NCI-H345 treated with DMSO at 0.1 percent for 48 hours (cell line): ENCODE results near the gene ADAMTS7.
A peak's percentile ranks its signal among the peaks of the same experiment; 100 is the strongest.
"Not testable (repeated sequence)": the region's sequence is repeated elsewhere in the genome, so short reads cannot be mapped to it uniquely, and the experiment has no call there.

Source experiments
- DNase-seq: peaks from one replicate; lab custom pipeline; 2025; ENCODE audit not compliant: unreplicated experiment; lab: John Stamatoyannopoulos, UW

The ADAMTS7 gene

DNA sequence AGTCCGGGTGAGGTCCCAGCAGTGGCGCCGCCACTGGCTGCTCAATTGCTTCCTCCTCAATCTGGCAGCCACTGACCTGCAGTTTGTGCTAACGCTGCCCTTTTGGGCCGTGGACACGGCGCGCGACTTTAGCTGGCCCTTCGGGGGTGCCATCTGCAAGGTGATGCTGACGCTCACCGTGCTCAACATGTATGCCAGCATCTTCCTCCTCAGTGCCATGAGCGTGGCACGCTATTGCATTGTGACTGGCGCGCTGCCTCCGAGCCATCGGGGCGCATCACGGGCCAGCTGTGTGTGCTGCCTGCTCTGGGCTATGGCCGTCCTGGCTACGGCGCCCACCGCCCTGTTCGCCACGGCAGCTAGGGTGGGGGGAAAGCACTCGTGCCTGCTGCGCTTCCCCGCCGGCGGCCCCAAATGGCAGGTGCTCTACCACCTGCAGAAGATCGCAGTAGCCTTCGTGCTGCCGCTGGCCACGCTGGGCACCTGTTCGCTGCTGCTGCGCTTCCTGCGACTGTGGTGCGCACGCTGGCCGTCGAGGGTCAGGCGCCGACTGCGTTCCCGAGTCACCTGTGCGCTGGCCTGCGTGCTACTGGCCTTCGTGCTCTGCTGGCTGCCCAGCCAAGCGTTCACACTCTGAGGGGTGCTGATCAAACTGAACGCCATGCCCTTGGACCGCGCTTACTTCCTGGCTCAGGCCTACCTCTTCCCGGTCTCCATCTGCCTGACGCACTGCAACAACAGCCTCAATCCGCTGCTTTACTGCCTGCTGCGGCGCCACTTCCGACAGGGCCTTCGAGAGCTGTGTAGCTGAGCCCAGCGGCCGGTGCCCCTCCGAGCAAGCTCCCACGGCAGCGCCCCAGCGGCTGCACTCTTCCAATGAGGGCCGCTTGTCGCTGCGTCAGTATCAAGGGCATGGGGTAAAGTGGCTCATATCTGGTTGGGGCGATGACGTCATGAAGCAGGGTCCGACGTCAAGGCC lies 20.3 kb upstream of the ADAMTS7 start:
- no peak for DNase-seq

- DNase-seq, result no peak
Observed at GRCh38 chr15:78830514-78831228, 19.4 kb upstream of the ADAMTS7 start.

- no peak for DNase-seq
Observed at GRCh38 chr15:78828920-78829319, 17.7 kb upstream of the ADAMTS7 start.

DNA sequence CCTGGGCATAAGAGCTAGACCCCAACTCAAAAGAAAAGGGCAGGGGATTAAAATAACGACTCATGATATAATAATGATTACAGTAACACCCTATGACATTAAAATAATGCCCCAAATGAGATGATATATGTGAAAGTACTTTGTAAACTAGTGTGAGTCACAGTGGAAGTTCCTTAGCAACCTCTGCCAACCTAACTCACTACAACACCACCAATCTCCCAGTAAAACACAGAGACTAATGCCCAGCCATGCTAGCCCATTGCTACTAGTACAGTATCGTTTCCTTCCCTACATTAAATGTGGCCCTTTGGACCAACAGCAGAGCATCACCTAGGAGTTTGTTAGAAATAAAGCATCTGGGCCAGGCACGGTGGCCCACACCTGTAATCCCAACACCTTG lies 11.2 kb upstream of the ADAMTS7 start:
- DNase-seq, result no peak

GRCh38 chr15:78811825-78812183 lies 540 bp upstream of the ADAMTS7 start:
- DNase-seq, result no peak

- DNase-seq, result no peak
Observed at GRCh38 chr15:78810362-78811123, 721 bp downstream of the ADAMTS7 start.

- no peak for DNase-seq
Observed at GRCh38 chr15:78810003-78810361, 1.3 kb downstream of the ADAMTS7 start.

DNA sequence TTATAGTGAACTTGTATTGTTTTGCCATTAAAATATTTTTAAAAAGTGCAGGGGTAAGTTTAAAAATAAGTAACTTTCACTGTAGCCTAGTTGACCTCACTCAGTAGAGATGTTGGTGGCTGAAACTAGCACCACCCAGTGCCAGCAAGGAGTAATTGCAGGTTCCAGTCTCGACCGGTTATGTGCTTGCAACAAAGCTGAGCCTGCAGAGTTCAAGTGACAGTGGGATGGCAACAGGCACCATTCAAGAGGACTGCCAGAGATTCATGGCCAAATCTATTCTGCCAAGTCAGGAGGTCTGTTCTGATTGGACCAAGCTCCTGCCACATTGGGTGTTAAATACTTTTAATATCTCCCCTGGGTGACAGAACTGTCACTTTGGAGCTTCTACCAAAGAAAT lies 2.7 kb downstream of the ADAMTS7 start:
- DNase-seq, result no peak

- no peak for DNase-seq
Observed at GRCh38 chr15:78807359-78807758, 3.9 kb downstream of the ADAMTS7 start.

DNA sequence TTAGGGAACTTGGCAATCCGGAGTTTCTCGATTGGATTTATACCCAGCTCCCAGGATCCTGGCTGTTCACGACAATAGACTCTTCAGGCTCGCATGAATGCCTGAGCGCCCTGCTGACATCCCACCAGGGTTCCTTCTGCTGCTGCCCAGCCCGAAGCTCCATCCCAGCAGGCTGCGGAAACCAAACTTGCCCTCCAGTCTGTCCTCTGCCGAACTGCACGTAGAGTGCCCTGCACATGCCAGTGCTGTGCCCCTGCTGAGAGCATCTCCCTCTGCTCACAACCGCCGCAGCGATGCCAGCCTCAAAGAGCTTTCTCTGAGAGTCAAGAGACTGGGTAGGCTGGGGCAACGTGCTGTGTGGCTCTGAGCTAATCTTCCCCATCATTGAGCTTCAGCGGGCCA lies 6.9 kb downstream of the ADAMTS7 start:
- peak; percentile 44 for DNase-seq

GRCh38 chr15:78800806-78801205 lies 10.5 kb downstream of the ADAMTS7 start:
- DNase-seq, result no peak

DNA sequence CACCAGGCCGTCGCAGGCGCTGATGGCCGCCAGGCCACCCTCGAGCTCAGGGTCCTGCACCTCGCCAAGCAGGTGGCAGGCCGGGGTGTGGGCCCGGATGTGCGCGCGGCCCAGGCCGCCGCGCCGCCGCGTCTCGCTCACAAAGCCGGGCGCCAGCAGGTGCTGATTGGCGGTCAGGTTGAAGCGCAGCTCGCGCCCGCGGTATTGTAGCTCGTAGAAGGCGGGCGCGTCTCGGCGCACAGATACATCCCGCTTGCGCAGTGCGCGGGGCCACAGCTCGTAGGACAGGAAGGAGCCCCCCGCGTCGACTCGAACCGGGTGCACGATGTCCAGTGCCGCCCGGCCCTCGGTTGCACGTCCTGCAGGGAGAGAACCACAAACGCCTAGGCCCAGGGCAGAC lies 11.1 kb downstream of the ADAMTS7 start:
- no peak for DNase-seq

DNA sequence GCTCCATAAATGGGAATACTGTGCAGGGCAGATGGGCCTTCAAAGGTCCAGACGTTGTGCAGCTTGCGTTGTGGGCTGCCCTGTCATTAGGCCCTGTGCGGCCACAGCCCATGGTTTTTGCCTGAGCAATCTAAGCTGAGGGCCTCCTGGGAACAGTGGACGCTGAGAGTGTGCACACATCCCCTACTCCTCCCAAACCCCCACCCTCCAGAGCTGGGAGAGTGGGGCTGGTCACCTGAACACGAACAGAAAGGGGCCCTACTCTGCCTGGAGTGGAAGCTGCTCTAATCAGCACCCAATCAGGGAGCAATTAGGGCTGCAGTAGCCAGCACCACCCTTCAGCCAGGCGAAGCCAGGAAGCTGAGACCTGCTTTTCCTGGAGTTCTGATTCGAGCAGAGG lies 12.2 kb downstream of the ADAMTS7 start:
- not testable (repeated sequence) for DNase-seq

DNA sequence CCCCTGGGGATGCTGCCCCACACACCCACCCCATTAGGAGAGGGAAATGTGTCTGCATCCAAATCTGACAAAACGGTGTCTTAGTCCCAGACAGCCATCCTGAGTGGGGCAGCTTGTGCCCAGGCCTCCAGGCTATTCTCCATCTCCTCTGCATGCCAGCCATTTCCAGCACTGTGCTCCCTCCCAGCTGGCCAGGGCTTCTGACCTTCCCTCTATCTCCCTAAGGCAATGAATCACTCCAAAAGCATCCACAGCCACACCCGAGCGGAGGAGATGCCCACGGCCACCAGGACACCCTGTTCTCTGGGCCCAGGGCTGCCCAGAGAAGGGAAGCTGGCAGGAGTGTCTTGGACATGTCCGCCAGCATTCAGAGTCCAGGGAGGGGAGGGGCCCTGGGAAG lies 12.9 kb downstream of the ADAMTS7 start:
- not testable (repeated sequence) for DNase-seq

- no peak for DNase-seq
Observed at GRCh38 chr15:78797951-78798350, 13.3 kb downstream of the ADAMTS7 start.

- DNase-seq, result no peak
Observed at GRCh38 chr15:78796510-78796909, 14.8 kb downstream of the ADAMTS7 start.

GRCh38 chr15:78795043-78795442 lies 16.2 kb downstream of the ADAMTS7 start:
- DNase-seq, result no peak

GRCh38 chr15:78794446-78794845 lies 16.8 kb downstream of the ADAMTS7 start:
- not testable (repeated sequence) for DNase-seq

DNA sequence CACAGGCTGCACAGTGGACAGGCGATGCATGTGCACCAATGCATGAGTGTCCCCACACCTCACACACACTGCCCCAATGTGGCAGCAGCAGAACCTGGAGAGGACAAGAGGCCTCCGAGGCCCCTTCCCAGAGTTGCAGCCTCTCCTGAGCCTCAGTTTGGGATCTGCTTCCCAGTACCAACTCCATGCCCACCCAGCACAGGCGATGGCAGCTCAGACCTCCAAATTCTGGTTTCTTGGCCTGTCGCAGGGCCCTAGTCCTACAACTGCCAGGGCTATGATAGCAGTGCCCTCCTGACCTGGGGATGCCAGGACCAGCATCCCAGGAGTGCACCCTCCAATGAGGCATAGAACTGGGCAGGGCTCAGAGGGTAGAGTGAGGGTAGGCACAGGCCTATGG lies 19.9 kb downstream of the ADAMTS7 start:
- no peak for DNase-seq

- DNase-seq, result no peak
Observed at GRCh38 chr15:78790027-78790426, 21.2 kb downstream of the ADAMTS7 start.

GRCh38 chr15:78789615-78790014 lies 21.6 kb downstream of the ADAMTS7 start:
- DNase-seq, result no peak
